ELF-1 (cell line): ENCODE results near the gene USP53.
A peak's percentile ranks its signal among the peaks of the same experiment; 100 is the strongest.
"Not testable (repeated sequence)": the region's sequence is repeated elsewhere in the genome, so short reads cannot be mapped to it uniquely, and the experiment has no call there.

Experiments
- DNase-seq: peaks from one replicate; pipeline ENCODE4 v3.0.0-alpha.2; 2016; ENCODE audit warnings: low read depth, low spot score

Gene USP53

DNA sequence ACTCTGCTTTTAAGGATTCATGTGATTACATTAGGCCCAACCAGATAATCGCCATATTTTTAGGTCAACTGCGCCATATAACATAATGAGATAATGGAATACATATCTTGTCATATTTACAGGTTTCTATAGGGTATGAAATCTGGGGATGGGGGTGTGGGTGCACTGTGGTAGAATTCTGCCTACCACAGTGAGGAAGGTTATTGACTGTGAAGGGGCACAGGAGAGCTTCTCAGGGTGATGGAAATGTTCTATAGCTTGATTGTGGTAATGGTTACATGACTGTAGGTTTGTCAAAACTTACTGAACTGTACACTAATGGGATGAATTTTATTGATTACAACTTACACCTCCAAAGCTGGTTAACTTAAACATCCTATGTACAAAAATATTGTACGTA lies 15.9 kb downstream of the USP53 start:
- DNase-seq = no peak

DNA sequence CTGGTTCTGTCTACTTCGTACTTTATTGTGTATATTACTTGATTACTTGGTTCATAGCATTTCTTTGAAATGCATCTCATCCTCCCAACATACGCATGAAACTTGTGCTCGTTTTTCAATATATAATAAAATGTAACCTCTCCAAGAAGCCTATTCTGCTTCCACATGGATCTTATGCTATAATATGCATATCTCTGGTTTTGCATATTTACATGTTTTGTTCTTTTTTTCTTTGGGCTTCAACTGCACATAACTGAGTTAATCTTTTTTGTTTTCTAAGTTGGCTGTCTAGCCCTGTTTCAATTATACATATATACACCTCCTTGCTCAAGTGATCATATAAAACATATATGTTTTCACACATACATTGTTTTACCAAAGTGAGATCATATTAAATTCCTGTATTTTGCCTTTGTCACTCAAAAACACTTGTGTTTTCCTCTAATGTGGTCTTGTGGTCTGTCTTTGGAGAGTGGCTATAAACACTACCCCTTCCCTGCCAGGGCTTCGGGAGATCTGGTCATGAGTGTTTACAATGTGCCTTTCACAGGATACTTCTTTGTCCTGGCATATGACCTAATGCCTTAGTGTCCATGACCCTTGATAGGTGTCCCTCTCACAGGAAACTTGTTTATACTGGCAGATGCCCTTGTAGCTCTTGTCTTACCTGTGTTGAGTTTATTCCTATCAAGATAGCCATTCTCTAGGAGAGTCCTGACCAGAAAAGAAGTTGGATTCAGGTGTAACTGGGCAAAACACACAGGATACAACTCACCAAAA lies 17.6 kb downstream of the USP53 start:
- no peak for DNase-seq

DNA sequence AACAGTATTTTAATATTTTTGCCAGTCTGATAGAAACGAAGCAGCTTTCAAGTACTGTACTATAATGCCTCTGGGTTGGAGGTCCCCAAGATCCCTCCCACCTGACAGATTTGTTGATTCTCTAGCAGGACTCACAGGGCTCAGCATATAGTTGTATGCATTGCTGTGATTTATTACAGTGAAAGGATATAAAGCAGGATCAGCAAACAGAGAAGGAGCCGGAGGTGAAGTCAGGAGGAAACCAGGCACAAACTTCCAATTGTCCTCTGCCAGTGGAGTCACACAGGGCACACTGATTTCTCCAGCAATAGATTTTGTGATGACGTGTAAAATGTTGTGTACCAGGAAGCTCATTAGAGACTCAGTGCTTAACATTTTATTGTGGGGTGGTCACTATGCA lies 19.0 kb downstream of the USP53 start:
- no peak for DNase-seq

DNA sequence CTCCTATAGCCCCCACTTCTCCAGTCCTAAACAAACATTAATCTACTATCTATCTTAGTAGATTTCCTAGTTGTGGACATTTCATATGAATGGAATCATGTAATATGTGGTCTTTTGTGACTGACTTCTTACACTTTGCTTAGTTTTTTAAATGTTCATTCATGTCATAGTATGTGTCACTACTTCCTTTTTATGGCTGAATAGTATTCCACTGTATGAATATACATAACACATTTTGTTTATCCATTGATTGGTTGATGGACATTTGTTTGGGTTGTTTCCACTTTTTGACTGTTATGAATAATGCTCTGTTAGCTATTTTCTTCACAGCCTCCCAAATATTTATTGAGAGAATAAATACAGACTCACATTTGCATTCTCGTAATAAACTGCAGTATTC lies 19.8 kb downstream of the USP53 start:
- DNase-seq = no peak

DNA sequence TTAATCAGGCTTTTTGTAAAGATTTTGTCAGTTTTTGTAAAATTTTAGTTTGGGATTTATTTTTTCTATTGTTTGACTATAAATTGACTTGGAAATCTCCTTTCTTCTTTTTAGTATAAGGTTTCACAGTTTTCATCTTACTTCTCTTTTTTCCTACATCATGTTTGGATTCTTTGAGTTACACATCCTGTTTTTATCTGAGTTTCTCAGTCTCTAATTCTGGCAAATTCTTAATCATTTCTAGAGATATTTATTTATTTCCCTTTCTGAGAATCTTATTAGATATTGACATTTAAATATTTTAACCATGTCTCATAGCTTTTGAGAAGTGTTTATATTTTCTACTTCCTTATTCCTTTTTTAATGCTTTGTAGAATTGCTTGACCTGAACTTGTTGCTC lies 20.7 kb downstream of the USP53 start:
- DNase-seq = no peak

DNA sequence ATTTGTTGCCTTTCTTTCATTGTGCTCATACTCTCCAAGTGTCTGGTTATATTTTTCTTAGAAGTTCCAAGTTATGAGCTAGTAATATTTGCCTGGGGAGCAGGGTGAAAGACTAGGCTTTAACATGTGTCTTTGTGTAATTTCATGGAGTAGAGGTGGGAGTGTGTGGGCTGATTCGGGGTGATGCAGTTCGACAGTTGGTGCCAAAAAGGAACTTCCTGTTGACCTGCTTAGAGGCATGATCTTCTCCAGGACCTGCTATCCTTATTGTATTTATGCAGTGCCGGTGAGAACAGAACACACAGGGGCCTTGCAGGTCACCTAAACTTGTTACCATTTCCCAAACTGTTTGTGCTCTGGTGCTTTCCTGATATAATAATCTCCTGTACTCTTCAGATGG lies 21.2 kb downstream of the USP53 start:
- DNase-seq = no peak

DNA sequence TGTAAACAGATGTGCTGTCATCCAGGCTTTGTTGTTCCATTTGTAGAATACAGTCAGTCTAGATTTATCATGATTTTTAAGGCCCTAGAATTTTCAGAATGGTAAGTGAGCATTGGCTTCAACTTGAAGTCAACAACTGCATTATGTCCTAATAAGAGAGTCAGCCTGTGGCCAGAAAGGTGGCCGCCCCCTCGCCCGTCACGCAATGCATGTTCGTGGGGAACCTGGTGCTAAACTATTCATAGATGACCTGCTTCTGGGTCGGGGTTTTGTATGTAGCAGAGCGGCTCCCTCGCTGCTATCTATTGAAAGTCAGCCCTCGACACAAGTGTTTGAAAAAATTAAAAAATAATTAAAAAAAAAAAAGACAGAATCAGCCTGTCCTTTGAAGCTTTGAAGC lies 24.7 kb downstream of the USP53 start:
- DNase-seq = no peak

DNA sequence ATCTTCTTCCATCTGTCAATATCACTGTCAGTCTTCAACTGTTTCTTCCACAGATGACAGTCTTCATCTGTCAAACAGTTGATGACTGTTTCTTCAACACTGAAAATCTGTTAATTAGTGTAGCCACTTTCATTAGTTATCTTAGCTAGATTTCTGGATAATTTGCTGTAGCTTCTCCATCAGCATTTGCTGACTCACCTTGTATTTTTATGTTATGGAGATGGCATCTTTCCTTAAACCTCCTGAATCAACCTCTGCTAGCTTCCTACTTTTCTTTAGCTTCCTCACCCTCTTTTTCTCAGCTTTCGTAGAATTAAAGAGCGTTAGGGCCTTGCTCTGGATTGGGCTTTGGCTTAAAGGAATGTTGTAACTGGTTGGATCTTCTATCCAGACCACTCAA lies 25.1 kb downstream of the USP53 start:
- DNase-seq = no peak

DNA sequence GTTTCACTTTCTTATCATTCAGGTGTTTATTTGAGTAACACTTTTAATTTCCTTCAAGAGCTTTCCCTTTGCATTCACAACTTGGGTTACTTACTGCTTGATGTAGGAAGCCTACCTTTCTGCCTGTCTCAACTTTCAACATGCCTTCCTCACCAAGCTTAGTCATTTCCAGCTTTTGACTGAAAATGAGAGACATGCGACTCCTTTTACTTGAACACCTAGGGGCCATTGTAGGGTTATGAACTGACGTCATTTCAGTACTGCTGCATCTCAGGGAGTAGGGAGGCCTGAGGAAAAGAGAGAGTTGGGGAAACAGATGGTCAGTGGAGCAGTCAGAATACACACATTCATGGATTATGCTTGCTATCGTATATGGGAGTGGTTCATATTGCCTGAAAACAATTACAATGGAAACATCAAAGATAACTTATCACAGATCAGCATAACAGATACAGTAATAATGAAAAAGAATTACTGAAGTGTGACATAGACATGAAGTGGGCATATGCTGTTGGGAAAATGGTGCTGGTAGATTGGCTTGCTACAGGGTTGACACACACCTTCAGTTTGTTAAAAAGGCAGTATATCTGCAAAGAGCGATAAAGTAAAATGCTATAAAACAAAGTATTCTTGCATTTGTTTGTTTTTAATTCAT lies 25.7 kb downstream of the USP53 start:
- DNase-seq = no peak

DNA sequence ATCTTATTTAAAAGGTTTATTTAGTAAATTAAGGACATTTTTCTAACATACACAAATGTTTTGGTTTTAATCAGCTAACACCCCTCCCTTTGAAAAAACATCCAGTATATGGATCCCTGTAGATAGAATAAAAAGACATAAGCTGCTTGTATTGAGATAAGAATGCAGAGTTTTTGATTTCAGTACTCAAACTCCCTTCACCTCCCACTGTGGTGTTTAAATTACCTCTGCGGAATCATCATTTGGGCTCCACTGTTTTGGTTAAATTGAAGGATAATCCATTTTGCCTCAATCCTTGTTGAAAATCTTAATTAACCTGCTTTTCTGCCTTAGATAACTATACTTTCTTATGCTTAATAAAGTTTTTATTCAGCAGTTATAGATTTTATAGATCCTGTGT lies 27.6 kb downstream of the USP53 start:
- no peak for DNase-seq

DNA sequence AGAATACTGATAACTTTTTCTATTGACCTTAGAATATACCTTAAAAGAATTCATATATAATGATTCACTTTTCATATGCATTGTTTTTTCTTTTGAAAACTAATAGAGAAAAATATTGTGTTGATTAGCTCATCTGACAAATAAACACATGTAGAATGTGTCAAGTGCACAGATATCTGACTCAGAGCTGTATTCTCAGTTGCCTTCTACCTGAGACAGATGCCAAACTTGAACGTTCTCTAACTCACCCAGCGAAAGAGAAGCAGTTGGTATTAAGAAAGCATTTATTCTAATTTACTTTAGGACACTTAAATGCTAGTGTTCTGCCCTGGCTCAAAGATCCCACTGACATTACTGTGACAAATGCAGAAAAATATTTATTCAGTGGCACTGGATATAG lies 28.1 kb downstream of the USP53 start:
- DNase-seq = no peak

DNA sequence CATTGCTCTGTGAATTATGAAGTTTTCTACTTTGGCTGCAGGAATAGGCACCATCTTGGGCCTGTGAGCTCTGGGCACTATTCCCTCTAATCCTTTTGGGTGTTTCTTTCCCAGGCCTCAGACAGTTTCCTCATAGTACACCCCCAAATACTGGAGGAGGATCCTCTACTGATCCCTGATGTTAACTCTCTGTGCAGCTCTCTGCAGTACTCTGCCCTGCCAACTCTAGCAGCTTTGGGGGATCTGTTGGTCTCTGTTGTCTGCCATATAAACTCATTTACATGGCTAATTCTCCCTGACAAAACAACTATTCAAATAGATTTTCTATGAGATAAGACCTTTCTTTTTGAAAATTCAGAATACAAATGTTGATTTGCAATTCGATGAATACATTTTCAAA lies 29.9 kb downstream of the USP53 start:
- DNase-seq = no peak

DNA sequence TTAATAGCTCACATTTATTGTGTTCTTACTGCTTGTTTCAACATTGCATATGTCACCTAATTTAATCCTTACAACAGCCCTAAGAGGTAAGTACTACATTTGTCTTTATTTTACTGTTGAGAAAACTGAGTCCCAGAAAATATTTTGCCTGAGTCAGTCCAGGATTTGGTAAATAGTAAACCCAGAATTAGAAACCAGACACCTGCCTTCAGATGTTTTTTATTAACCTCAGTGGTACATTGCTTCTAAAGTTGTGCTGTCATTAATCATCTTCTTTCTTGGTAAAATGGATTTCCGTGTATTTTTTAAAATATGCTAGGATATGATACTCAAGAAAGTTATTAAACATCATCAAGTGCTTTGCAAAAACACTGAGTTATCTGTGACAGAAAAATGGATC lies 31.4 kb downstream of the USP53 start:
- DNase-seq = no peak

DNA sequence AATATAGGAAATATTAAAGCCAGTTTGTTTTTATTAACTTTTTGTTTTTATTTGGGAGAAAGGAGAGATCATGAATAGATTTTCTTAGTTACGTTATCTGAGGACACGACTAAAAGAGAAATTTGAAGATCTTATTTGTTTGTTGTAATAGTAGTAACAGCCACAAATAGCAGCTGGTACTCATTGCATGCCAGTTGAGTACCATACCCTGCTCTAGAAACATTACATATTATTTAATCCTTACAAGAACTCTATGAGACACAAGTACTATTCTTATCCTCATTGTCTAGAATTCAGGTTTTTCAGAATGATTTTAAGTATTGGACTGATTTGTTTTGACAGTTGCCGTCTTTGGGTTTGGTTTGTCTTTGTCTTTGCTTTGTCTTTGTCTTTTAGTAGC lies 31.8 kb downstream of the USP53 start:
- DNase-seq = no peak

DNA sequence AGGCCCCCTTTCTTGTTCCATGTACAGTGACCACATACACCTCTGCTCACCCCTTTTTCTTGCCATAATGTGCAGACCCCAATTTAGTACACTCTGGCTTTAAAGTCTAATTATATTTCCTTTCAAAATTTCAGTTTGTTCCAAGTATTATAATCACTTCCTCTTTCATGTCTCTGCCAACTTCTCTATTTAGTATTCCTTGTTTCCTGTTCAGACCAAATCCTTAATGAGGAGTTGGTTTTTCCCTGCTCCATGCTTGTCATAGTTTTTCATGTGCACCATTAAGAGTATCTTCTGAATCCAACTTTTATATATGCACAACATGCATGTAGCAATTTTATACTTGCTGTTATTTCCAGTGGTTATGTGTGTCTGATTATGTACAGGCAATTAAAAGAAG lies 32.3 kb downstream of the USP53 start:
- DNase-seq = no peak

DNA sequence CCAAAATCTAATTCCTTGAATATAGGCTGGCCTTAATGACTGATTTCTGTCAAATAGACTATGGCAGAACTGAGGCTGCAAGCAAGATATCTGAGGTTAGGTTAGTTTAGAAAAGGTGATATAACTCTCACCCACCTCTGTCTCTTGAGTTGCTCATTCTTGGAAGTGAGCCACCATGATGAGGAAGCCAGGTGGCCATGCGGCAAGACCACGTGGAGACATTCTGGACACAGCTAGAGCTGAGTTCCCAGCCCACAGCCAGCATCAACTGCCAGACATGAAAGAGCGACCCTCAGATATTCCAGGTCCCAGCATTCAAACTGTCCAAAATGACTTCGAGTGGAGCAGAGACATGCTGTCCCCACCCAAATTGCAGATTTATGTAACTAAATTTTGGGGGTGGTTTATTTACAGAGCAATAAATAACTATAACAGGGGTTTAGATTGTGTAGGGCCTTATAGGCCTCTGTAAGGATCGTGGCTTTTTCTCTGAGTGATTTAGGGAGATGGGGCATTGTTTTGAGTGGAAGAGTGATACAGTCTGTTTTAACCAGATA lies 33.7 kb downstream of the USP53 start:
- no peak for DNase-seq

DNA sequence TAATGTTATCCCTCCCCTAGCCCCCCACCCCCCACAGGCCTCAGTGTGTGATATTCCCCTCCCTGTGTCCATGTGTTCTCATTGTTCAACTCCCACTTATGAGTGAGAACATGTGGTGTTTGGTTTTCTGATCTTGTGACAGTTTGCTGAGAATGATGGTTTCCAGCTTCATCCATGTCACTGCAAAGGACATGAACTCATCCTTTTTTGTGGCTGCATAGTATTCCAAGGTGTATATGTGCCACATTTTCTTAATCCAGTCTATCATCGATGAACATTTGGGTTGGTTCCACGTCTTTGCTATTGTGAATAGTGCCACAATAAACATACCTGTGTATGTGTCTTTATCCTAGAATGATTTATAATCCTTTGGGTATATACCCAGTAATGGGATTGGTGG lies 38.5 kb downstream of the USP53 start:
- DNase-seq = not testable (repeated sequence)

DNA sequence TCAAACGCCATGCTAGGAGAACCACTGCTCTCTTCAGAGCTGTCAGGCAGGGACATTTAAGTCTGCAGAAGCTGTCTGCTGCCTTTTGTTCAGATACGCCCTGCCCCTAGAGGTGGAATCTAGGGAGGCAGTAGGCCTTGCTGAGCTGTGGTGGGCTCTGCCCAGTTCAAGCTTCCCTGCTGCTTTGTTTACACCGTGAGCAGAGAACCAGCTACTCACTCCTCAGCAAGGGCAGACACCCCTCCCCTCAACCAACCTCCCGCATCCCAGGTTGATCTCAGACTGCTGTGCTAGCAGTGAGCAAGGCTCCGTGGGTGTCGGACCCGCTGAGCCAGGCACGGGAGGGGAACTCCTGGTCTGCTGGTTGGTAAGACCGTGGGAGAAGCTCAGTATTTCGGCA lies 42.7 kb downstream of the USP53 start:
- peak; percentile 83 for DNase-seq

DNA sequence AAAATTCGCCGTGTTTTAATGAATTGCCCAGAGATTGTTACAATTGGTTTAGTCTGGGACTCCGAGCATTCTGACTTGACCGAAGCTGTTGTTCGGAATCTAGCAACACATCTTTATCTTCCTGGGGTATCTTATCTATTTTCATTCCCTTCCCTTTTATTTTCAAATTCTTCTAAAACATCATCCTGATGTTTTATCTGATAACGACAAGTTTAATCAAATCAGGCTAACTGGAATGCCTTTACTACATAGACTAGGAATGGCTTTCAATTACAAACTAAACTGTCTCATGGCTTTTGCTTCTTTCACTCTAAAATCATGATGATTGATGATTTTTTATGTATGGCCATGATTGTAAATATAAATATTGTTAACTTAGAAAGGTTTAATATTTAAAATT lies 48.0 kb downstream of the USP53 start:
- DNase-seq = no peak

DNA sequence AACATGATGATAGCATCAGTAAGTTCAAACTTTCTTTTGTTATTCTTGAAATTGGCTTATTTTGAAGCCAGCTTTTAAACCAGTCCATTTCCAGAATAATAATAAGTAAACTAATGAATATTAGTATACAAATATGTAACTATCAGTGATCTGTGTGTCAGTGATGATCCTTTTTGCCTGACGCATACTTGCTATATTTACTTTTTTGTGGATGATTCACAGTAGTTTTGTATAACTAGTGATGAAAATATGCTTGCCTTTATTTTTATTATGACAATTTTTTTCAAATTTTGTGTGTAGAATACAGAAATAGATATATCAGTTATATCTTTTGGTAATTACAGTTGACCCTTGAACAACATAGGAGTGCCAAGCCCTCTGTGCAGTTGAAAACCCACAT lies 49.5 kb downstream of the USP53 start:
- no peak for DNase-seq

DNA sequence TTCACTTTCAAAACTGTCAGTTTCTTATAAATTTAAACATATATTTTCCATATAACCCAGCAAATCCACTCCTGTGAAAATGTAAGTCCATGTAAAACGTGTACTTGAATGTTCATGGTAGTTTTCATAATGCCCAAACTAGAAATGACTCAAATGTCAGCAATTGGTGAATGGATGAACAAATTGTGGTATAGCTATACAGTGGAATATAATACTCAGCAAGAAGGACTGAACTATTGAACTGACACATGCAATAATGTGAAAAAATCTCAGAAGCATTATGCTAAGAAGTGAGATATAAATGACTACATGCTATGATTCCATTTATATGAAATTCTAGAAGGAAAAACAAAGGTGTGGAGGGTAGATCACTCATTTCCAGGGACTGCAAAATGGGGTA lies 52.2 kb downstream of the USP53 start:
- DNase-seq = no peak

DNA sequence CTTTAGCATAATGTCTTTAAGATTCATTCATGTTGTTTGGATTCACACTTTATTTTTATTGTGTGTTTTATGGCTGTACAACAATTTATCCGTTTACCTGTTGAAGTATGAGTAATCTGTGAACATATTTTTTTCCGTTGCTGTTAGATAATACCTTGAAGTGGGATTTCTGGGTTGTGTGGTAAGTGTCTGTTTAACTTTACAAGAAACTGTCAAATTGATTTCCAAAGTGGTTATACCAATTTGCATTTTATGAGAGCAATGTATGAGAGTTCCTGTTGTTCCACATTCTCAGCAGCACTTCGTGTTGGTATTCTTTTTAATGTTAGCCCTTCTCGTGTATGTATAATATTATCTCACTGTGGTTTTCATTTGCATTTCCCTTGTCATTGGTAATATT lies 53.6 kb downstream of the USP53 start:
- no peak for DNase-seq

DNA sequence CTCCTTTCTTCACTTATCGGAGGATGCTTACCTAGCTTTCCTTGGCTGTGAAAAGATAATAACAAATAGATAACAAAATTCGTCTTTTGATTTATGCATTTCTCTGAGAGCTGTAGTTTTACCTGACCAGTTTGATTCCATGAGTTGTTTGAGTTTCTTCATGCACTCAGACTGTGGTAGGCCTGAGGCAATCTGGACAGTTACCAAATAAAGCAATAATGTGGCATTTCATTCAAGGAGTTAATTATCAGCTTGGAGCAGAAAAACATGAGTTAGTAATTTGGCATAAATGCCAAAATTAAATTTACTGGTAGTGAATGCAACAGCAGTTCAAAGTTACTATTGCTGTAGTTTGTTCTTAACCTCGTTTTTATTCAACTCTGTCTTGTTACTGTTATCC lies 56.0 kb downstream of the USP53 start:
- no peak for DNase-seq
